SU-DHL-6 (cell line): ENCODE data around the gene OSBPL5.

Experiments used
- CTCF ChIP-seq: fragments of 200-600 bp; sonication (generic); IDR thresholded peaks from one replicate; pipeline ENCODE4 v1.5.1; 2017; ENCODE audit warnings: antibody characterized with exemption, mild to moderate bottlenecking, low read length, moderate library complexity; ENCODE audit not compliant: insufficient read depth, poor library complexity, severe bottlenecking
- EZH2phosphoT487 ChIP-seq: fragments of 200-600 bp; sonication (generic), shearing (Covaris generic); conservative IDR thresholded peaks from 2 replicates; pipeline ENCODE4 v1.6.1; 2018; ENCODE audit warnings: mild to moderate bottlenecking, antibody characterized with exemption, low read length, moderate library complexity, mixed read lengths

DNA sequence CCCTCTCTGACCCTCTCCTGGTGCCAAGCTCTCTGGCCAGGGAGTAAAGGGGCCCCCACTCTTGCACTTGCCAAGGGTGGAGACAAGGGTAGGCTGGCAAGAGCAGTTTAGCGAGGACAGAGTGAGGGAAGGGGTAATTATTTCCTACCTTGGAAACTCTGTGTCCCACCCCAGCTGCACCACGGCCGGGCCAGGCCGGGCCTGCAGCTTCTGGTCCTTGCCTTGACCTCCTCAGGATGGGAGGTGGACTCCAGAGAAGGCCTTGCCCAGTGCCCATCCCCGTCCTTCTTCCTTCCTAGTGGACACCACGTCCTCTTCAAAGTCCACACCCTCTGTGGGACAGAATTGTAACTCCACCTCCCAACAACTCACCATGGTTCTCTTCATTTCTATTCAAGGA lies 18.4 kb upstream of the OSBPL5 start:
- no peak for TF ChIP-seq CTCF
- no peak for TF ChIP-seq EZH2phosphoT487
